Lung (tissue), 12 donors: ENCODE results near the gene BRAF. TPM values are rescaled to one million over a fixed set of nuclear protein-coding genes. Genes with fewer than 3 reads are reported as not detected.
"Not testable (repeated sequence)": the region's sequence is repeated elsewhere in the genome, so short reads cannot be mapped to it uniquely, and the experiment has no call there.

Experiments used
- ATAC-seq: fragments of 200-7000 bp; cut with Tn5 transposase; one replicate; pipeline ENCODE4 v1.9.1; 2020; ENCODE audit warnings: moderate number of reproducible peaks; ENCODE audit not compliant: insufficient read depth, low FRiP score
- DNase-seq, 3 donors: peaks; one replicate each; pipeline ENCODE4 v3.0.0-alpha.2; 2013 to 2017
- H3K27ac ChIP-seq, 2 donors: one replicate each; pipeline ENCODE4 v1.5.1; 2013; ENCODE audit warnings: mild to moderate bottlenecking in 2 of 2, moderate library complexity in 2 of 2, control low read depth in 1 of 2, inconsistent platforms in 1 of 2, low read depth in 1 of 2, low read length in 1 of 2
- H3K27me3 ChIP-seq, 3 donors: one replicate each; pipeline ENCODE4 v1.5.1; 2013; ENCODE audit warnings: low read length in 2 of 3; ENCODE audit not compliant: control insufficient read depth in 3 of 3, insufficient read depth in 3 of 3
- H3K36me3 ChIP-seq, 4 donors: one replicate each; pipeline ENCODE4 v1.5.1; 2013; ENCODE audit warnings: low read length in 4 of 4, mild to moderate bottlenecking in 1 of 4, moderate library complexity in 1 of 4; ENCODE audit not compliant: control insufficient read depth in 4 of 4, insufficient read depth in 4 of 4
- H3K4me1 ChIP-seq, 5 donors: one replicate each; pipeline ENCODE4 v1.5.1; 2013; ENCODE audit warnings: low read length in 5 of 5, mild to moderate bottlenecking in 2 of 5, moderate library complexity in 1 of 5; ENCODE audit not compliant: control insufficient read depth in 5 of 5, insufficient read depth in 5 of 5
- H3K4me3 ChIP-seq: one replicate; pipeline ENCODE4 v1.5.1; 2013; ENCODE audit warnings: mild to moderate bottlenecking, control low read depth, moderate library complexity
- H3K9ac ChIP-seq, 2 donors: one replicate each; pipeline ENCODE4 v1.5.1; 2013; ENCODE audit warnings: low read length in 2 of 2, control low read depth in 1 of 2; ENCODE audit not compliant: insufficient read depth in 1 of 2
- H3K9me3 ChIP-seq, 4 donors: one replicate each; pipeline ENCODE4 v1.5.1; 2013; ENCODE audit warnings: low read length in 3 of 4, mild to moderate bottlenecking in 1 of 4, moderate library complexity in 1 of 4; ENCODE audit not compliant: control insufficient read depth in 4 of 4, insufficient read depth in 3 of 4
- CTCF ChIP-seq: IDR thresholded peaks from 2 replicates; pipeline ENCODE4 v1.5.1; 2012; ENCODE audit warnings: mild to moderate bottlenecking; ENCODE audit errors: control extremely low read depth, extremely low read depth
- WGBS, 2 donors: extraction: QIAGEN DNeasy Blood & Tissue Kit; methylation state at CpG; one replicate each; pipeline ENCODE4 v1.1.7; 2013; 5-methylcytosine and 5-hydroxymethylcytosine counted together
- polyA plus RNA-seq, 2 donors: library from polyadenylated mRNA; stranded (reverse); fragments of 200-250 nt; gene quantifications; one replicate each; pipeline ENCODE4 v1.2.1, GENCODE V29; 2013
- total RNA-seq, 2 donors: library from RNA; depleted of rRNA in 1 of 2; stranded (reverse); fragments of >200 nt in 1 of 2; gene quantifications; one replicate each; pipeline ENCODE4 v1.2.1, GENCODE V29; 2014 to 2021
- donor health status: control.
- donor health status: control.
- donor health status: Bipolar disorder and iron deficiency.
- donor health status: healthy.
- donor health status: DM: yes; HTN: yes; CAD: no.

Gene BRAF
- total and polyA plus RNA-seq, 4 donors = 6.5 to 111 (median 22.3) TPM

DNA sequence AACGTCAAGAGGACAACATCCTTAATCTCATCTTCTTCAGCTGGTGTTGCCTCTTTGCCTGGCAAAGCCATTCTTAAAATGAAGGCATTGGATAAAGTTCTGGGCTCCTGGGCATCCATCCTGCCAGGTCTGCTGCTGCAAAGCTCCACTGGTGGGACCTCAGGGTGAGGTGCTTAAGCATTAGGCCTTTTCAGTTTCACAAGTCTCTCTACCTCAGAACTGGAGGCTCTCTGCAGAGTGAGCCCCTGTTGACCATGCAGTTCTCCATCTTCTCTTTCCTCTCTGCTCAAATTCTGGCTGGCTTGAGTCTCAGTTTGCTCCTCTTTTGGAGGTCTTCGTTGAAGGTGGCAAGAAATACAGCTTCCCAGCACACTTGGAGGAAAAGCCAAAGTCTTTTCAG is 42.7 kb upstream of the BRAF start:
- ATAC-seq (no peak), DNase-seq (no peak)
- Histone ChIP-seq H3K27ac (no peak overlapping the region), H3K4me3 (no peak overlapping the region), H3K4me1 (no peaks in the 10 kb centered on the region), H3K9ac (no peak overlapping the region), H3K27me3 (no peaks in the 10 kb centered on the region), H3K36me3 (no peaks in the 10 kb centered on the region), H3K9me3 (no peaks in the 10 kb centered on the region)
- TF ChIP-seq CTCF = no peak
- 67 to 88% methylated on average over 2 of the region's 2 CpGs for WGBS, 2 donors

DNA sequence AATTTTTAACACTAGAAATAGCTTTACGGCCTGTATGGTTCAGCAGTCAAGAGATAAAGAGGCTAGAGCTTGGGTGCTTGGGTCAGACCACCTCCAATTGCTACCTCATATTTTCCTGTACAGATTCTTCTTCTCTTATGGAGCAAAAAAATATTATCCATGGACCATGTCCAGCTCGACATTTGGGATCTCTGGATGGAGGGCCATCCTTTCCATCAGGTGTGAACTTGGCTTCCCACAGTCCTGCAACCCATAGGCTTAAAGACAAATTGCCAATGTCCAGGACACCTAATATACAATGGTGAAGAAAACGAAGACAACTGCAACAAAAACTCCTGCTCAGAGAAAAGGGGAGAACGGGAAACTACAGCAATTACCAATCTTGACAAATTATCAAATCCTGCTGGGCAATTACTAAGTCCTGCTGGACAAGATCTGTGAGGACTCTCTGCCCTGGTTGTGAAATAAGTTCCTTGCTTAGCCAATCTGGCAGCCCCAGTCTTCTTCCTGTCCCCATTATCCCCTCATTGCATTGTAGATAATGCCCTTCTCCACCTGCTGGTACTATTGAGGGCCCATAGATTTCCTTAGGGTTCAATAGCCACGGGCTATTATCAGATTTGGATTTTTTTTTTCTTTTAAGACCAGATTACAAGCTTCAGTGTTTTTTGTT is 42.0 kb upstream of the BRAF start:
- Histone ChIP-seq H3K4me1 (no peaks in the 10 kb centered on the region), H3K27ac (no peak overlapping the region), H3K4me3 (no peak overlapping the region), H3K9ac (no peak overlapping the region), H3K9me3 (no peaks in the 10 kb centered on the region), H3K36me3 (no peaks in the 10 kb centered on the region), H3K27me3 (no peaks in the 10 kb centered on the region)
- DNase-seq = no peak
- no peak for TF ChIP-seq CTCF
- no peak for ATAC-seq
- WGBS, 2 donors = 62 to 68% methylated on average over 5 of the region's 5 CpGs

- H3K4me3 ChIP-seq = no peak overlapping the region
- DNase-seq = no peak
- TF ChIP-seq CTCF = no peak
- H3K36me3 ChIP-seq = no peaks in the 10 kb centered on the region
- no peak overlapping the region for H3K27ac ChIP-seq
- 98% methylated on average over 4 of the region's 4 CpGs for WGBS, 2 donors
- no peak overlapping the region for H3K9ac ChIP-seq
- H3K9me3 ChIP-seq = no peaks in the 10 kb centered on the region
- no peaks in the 10 kb centered on the region for H3K4me1 ChIP-seq
- ATAC-seq = no peak
- no peaks in the 10 kb centered on the region for H3K27me3 ChIP-seq
Observed at GRCh38 chr7:140961117-140961516, 36.4 kb upstream of the BRAF start.

DNA sequence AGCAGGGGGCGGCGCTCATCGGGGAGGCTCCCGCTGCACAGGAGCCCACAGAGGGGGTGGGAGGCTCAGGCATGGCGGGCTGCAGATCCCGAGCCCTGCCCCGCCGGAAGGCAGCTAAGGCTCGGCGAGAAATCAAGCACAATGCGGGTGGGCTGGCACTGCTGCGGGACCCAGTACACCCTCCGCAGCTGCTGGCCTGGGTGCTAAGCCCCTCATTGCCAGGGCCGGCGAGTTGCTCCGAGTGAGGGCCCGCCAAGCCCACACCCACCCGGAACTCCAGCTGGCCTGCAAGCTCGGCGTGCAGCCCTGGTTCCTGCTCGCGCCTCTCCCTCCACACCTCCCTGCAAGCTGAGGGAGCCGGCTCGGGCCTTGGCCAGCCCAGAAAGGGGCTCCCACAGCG is 32.3 kb upstream of the BRAF start:
- WGBS, 2 donors = 95% methylated on average over 25 of the region's 25 CpGs
- H3K27me3 ChIP-seq, H3K9me3 ChIP-seq, H3K9ac ChIP-seq, H3K36me3 ChIP-seq, ATAC-seq, H3K4me3 ChIP-seq, DNase-seq, H3K27ac ChIP-seq, H3K4me1 ChIP-seq: not testable (repeated sequence)
